ENCODE data around the gene MRPS34.

Gene MRPS34

DNA sequence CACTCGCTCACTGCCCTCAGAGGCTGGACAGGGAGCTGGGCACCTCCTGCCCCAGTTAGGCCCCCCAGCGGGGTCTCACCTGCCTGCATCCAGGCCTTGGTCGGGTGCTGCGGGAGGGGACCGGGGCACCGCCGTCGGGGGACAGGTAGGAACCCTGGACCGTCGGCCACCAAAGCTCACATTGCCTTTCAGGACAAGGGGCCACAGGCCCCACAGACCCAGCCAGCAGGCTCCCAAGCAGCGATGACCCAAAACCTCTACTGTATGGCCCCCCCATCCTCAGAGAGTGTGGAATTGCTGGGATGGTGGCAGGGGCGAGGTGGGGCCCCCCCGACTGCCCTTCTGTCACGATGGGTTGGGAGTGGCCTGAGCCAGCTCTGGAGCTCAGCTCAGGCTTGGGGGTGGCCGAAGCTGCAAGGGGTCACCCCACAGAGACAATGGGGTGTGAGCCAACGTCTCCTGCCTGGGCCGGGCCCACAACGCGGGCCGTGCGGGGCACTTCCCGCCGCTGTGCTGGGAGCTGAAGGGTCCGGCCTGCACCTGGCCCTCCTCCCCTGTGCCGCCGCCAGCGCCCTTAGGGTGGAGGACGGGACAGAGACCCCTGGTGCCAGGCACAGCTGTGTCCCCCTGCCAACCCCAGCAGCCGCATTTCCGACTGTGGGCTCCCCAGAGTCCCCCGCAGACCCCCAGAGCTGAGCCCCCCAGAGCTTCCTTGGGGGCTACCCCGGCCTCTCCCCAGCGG, 20.1 kb upstream of the MRPS34 start:
- no peak for DNase-seq (ENCODE audit: extremely low read depth, insufficient read length)
- no peak for TF ChIP-seq CTCF (IDR thresholded peaks at IDR 0.05; ENCODE audit: insufficient read depth, low read length, poor library complexity, severe bottlenecking)

GRCh38 chr16:1791943-1792812, 19.2 kb upstream of the MRPS34 start:
- Histone ChIP-seq H3K27me3 (replicated peaks; ENCODE audit: control insufficient read depth, insufficient read depth, low read length) (no peaks in the 10 kb centered on the region), H3K4me3 (replicated peaks; ENCODE audit: low read depth, low read length) (no peak overlapping the region), H3K36me3 (ENCODE audit: control insufficient read depth, insufficient read depth, low read length) (peaks cover 8% of the 10 kb centered on the region)
- no peak for TF ChIP-seq CTCF (IDR thresholded peaks at IDR 0.05; ENCODE audit: insufficient read depth, low read length, poor library complexity, severe bottlenecking)
- DNase-seq (ENCODE audit: extremely low read depth, insufficient read length): peak; percentile 15

More for the DNA sequence above, 20.1 kb upstream of the MRPS34 start:
- Histone ChIP-seq H3K36me3 (ENCODE audit: control insufficient read depth, insufficient read depth, low read length) (peaks cover 8% of the 10 kb centered on the region), H3K27me3 (replicated peaks; ENCODE audit: control insufficient read depth, insufficient read depth, low read length) (no peaks in the 10 kb centered on the region), H3K4me3 (replicated peaks; ENCODE audit: low read depth, low read length) (no peak overlapping the region)

DNA sequence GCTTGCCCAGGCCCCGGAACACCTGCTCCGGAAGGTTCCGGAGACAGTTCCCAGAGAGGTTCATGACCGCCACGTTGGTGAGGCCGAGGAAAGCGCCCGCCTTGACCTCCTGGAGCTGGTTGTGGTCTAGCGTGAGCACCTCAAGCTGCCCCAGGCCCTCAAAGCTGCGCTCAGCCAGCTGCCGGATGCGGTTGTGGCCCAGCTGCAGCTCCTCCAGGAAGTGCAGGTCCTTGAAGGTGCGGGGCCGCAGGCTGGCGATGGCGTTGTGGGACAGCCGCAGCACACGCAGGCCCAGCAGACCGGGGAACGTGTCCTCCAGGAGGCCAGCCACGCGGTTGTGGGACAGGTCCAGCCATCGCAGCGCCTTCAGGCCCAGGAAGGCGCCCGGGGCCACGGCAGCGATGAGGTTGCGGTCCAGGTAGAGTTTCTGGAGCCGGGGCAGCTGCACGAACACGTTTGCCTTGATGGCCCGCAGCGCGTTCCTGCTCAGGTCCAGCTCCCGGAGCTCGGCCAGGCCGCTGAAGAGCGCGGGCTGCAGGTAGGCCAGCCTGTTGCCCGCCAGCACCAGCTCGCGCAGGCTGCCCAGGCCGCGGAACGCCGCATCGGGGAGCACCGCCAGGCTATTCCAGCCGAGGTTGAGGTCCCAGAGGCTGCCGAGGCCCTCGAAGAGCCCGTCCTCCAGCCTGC, 18.5 kb upstream of the MRPS34 start:
- DNase-seq (ENCODE audit: extremely low read depth, insufficient read length): peak; percentile 21
- H3K36me3 ChIP-seq (ENCODE audit: control insufficient read depth, insufficient read depth, low read length): peaks cover 13% of the 10 kb centered on the region
- no peak overlapping the region for H3K4me3 ChIP-seq (replicated peaks; ENCODE audit: low read depth, low read length)
- TF ChIP-seq CTCF (IDR thresholded peaks at IDR 0.05; ENCODE audit: insufficient read depth, low read length, poor library complexity, severe bottlenecking): no peak
- no peaks in the 10 kb centered on the region for H3K27me3 ChIP-seq (replicated peaks; ENCODE audit: control insufficient read depth, insufficient read depth, low read length)

GRCh38 chr16:1790611-1791255, 17.8 kb upstream of the MRPS34 start:
- TF ChIP-seq CTCF (IDR thresholded peaks at IDR 0.05; ENCODE audit: insufficient read depth, low read length, poor library complexity, severe bottlenecking): no peak
- Histone ChIP-seq H3K4me3 (replicated peaks; ENCODE audit: low read depth, low read length) (no peak overlapping the region), H3K27me3 (replicated peaks; ENCODE audit: control insufficient read depth, insufficient read depth, low read length) (no peaks in the 10 kb centered on the region), H3K36me3 (ENCODE audit: control insufficient read depth, insufficient read depth, low read length) (peaks cover 13% of the 10 kb centered on the region)
- DNase-seq (ENCODE audit: extremely low read depth, insufficient read length): peak; percentile 19

GRCh38 chr16:1790261-1790610, 17.3 kb upstream of the MRPS34 start:
- no peak for TF ChIP-seq CTCF (IDR thresholded peaks at IDR 0.05; ENCODE audit: insufficient read depth, low read length, poor library complexity, severe bottlenecking)
- peaks cover 13% of the 10 kb centered on the region for H3K36me3 ChIP-seq (ENCODE audit: control insufficient read depth, insufficient read depth, low read length)
- no peak overlapping the region for H3K4me3 ChIP-seq (replicated peaks; ENCODE audit: low read depth, low read length)

More at GRCh38 chr16:1790261-1790610, 17.3 kb upstream of the MRPS34 start:
- no peaks in the 10 kb centered on the region for H3K27me3 ChIP-seq (replicated peaks; ENCODE audit: control insufficient read depth, insufficient read depth, low read length)
- no peak for DNase-seq (ENCODE audit: extremely low read depth, insufficient read length)

All from GM06990 (cell line).